Cerebellar nuclear complex (tissue), 1 donor: Measurements from ENCODE around the gene SEC24C.
"Not testable (repeated sequence)": the region's sequence is repeated elsewhere in the genome, so short reads cannot be mapped to it uniquely, and the experiment has no call there.

Experiments
- DNase-seq, 2 experiments: peaks; one replicate each; lab custom pipeline; 2025; lab: John Stamatoyannopoulos, UW

The SEC24C gene

GRCh38 chr10:73796035-73796434, 51.9 kb downstream of the SEC24C start:
- DNase-seq = not testable (repeated sequence)

- DNase-seq = no peak
Measured at GRCh38 chr10:73796766-73797165, 52.6 kb downstream of the SEC24C start.

DNA sequence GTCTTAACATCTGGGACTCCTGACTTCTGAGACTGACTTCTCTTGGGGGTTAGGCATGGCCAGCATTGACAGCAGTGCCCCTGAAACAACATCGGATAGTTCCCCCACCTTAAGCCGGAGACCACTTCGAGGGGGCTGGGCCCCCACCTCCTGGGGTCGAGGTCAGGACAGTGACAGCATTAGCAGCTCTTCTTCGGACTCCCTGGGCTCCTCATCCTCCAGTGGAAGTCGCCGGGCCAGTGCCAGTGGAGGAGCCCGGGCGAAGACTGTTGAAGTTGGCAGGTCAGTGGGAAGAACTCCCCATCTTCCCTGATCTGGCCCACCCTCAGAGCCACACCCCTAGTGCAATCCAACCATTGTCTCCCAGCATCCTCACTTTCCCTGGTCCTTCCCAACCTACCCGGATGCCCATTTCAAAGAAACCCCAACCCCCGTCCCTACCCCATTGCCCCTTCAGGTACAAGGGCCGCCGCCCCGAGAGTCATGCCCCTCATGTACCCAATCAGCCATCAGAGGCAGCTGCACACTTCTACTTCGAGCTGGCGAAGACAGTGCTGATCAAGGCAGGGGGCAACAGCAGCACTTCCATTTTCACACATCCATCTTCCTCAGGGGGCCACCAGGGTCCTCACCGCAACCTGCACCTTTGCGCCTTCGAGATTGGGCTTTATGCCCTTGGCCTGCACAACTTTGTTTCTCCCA, 53.3 kb downstream of the SEC24C start:
- no peak for DNase-seq

DNA sequence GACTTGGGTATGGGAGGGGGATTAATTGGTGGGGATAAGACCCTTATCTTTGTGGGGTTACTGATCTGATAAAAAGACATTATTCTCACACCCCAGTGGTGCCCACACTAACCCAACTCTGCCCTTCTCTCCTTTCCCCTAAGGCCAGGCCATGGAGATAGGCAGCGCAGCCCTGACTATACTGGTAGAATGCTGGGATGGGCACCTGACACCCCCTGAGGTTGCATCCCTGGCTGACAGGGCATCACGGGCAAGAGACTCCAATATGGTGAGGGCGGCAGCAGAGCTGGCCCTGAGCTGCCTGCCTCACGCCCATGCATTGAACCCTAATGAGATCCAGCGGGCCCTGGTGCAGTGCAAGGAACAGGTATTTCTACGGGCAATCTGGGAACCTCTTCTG, 53.9 kb downstream of the SEC24C start:
- no peak for DNase-seq

DNA sequence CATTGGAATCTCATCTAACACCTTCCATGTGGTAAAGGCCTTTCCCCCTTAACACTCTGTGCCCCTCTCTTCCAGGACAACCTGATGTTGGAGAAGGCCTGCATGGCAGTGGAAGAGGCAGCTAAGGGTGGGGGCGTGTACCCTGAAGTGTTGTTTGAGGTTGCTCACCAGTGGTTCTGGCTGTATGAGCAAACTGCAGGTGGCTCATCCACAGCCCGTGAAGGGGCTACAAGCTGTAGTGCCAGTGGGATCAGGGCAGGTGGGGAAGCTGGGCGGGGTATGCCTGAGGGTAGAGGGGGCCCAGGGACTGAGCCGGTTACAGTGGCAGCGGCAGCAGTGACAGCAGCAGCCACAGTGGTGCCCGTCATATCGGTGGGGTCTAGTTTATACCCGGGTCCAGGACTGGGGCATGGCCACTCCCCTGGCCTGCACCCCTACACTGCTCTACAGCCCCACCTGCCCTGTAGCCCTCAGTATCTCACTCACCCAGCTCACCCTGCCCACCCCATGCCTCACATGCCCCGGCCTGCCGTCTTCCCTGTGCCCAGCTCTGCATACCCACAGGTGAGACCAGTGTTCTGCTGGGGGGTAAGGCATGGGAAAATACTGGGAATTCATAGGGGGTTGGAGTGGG, 54.9 kb downstream of the SEC24C start:
- no peak for DNase-seq

- no peak for DNase-seq
Measured at GRCh38 chr10:73799899-73800559, 55.9 kb downstream of the SEC24C start.

DNA sequence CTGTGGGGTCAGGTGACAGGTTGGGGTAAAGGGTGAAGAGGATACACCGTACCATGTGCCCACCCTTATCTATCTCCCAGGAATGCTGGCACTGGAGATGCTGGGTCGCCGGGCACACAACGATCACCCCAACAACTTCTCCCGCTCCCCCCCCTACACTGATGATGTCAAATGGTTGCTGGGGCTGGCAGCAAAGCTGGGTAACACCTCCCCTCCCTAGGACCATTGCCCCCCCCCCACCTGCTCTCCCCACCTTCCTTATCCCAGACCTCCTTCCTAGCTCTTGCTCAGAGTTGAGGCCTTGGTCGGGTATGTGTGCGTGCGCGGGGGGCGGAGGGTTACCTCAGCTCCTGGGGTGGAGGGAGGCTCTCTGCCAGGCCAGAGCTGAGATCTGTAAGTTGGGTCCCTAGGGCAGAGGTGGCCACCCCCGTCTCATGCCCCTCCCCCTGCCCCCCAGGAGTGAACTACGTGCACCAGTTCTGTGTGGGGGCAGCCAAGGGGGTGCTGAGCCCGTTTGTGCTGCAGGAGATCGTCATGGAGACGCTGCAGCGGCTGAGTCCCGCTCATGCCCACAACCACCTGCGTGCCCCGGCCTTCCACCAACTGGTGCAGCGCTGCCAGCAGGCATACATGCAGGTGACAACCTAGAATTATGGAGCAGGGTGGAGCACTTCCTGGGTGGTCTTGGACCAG, 56.5 kb downstream of the SEC24C start:
- DNase-seq = no peak

DNA sequence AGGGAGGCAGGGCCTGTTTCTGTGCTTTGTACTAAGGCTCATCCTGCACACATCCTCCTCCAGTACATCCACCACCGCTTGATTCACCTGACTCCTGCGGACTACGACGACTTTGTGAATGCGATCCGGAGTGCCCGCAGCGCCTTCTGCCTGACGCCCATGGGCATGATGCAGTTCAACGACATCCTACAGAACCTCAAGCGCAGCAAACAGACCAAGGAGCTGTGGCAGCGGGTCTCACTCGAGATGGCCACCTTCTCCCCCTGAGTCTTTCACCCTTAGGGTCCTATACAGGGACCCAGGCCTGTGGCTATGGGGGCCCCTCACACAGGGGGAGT, 57.0 kb downstream of the SEC24C start:
- DNase-seq = no peak

GRCh38 chr10:73802276-73802991, 58.3 kb downstream of the SEC24C start:
- no peak for DNase-seq

DNA sequence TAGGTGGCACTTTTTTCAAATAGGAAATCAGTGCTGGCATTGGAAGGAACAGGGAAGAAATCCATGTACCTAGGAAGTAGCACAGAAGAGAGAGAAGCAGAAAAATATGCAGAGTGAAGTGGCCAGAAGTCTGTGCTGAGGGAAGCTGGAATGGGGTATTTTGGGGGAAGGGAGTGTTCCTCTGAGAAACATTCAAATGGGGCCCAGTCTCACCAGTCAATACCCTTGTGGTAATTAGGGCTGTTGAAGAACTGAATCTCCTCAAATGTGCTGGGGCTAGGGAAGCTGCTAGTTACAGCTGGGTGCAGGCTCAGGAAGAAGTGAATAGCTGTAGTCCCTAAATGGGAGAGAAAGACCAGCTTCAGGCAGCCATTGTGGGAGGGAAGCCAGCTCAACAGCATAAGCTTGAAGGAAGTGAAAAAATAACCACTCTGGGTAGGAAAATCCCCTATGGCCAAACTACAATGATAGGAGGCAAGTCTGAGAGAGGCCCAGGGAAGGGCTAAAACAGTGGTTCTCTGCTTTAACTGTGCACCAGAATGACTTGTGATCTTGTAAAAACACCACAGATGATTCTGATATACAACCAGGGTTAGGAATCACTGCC, 59.6 kb downstream of the SEC24C start:
- DNase-seq = no peak

DNA sequence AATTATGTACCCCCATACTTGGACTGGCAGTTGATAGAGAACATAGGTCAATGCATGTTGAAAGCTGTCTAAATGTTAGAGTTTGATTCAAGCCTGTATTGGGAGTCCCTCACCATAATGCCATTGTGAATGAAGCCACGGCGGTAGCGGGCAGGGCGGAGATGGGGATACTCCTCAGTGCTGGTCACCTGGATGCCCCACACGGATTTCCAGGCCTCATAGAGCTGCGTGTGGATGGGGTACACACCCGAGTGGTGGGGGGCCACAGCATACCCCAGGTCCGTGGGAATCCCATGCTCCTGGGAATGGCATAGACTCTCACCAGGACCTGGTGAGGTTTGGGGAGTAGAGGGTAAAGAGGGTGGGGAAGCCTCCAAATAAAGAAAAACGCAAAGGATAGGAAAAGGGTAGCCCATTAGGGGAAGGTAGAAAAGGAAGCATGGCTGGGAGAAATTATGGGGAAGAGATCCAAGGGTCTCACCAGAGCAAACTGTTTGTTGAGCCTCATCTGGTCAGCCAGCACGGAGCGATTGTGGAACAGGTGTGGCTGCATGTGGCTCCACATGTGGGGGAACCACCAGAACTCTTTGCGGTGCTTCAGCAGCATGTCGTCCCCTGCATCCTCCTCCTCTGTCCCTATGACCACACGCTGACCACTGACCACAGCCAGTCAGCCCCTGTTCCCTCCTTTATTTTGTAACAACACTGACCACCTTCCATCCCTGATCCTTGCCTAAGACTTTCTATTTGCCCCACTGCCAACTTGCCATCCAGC, 62.2 kb downstream of the SEC24C start:
- no peak for DNase-seq

GRCh38 chr10:73807471-73807870, 63.3 kb downstream of the SEC24C start:
- DNase-seq = no peak

DNA sequence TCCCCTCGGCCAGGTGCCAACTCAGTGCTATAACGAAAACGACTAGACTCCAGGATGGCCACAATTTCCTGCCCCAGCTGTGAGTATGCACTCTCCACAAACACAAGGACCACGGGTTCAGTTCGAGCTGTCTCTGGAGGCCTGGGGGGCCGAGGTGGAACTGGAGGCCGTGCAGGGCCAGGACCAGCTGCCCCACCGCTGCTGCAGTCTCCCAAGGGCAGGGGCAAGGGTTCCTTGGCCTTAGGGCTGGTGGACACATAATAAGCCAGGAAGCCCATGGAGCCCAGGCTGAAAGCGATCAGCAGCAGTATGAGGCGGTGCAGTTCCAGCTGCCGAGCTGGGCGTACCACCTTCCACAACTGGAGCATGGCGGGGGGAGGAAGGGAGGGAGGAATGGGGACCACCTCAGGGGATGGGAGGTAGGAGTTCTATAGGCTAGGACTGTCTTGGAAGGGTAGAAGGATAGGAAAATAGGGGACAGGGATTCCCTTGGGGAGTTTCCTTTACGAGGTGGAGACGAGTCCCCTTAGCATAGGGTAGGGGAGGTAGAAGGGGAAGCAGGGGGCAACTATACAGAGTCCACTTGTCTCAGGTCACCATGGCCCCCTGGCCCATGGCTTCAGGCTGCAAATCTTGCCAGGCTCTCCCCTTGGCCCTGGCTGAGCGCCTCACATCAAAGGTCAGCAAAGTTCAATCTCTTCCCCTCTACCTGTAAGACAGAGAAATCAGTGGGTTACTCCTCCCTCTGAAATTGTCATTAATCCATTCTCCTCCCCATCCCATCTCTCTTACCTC, 64.0 kb downstream of the SEC24C start:
- DNase-seq = no peak

GRCh38 chr10:73809061-73809818, 65.1 kb downstream of the SEC24C start:
- DNase-seq = no peak

GRCh38 chr10:73810358-73810734, 66.2 kb downstream of the SEC24C start:
- DNase-seq = no peak

GRCh38 chr10:73810735-73811465, 66.7 kb downstream of the SEC24C start:
- DNase-seq = no peak

- DNase-seq = no peak
Measured at GRCh38 chr10:73812657-73813056, 68.5 kb downstream of the SEC24C start.

DNA sequence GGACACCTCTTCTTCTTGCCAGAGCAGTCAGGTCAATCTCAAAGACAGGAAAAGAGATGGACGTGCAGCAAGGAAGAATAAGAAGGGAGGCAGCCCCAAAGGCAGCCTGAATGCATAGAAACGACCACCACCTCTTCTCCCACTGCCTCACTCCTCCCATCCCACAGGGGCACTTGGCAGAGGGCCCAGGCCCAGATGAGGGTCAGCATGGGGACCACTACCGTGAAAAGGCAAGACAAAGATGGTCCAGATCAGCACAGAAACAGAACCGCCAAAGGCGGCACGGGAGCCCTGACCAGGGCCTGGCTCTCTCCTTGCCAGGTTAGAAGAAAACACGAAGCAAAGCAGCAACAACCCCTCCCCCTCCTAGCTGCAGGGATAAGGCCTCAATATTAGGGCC, 69.2 kb downstream of the SEC24C start:
- DNase-seq = no peak
